HepG2 (cell line): ENCODE results near the gene RAB40C. TPM values are rescaled to one million over a fixed set of nuclear protein-coding genes. Genes with fewer than 3 reads are reported as not detected.

Experiments
- CREBL2 ChIP-seq: sonication (generic); formaldehyde crosslinking; IDR thresholded peaks from 2 replicates; pipeline ENCODE4 v1.8.1; 2023; ENCODE audit warnings: missing genetic modification reagents, mild to moderate bottlenecking, borderline replicate concordance
- KDM5A ChIP-seq: fragments of 200-600 bp; sonication (generic); IDR thresholded peaks from 2 replicates; pipeline ENCODE4 v1.7.0; 2018; ENCODE audit warnings: antibody characterized with exemption, mild to moderate bottlenecking, low read length, borderline replicate concordance
- NFIB ChIP-seq: sonication (generic); formaldehyde crosslinking; IDR thresholded peaks from 2 replicates; pipeline ENCODE4 v1.9.0; 2021; ENCODE audit warnings: missing genetic modification reagents, mild to moderate bottlenecking, borderline replicate concordance
- SNAPC2 ChIP-seq: sonication (generic); formaldehyde crosslinking; IDR thresholded peaks from 2 replicates; pipeline ENCODE4 v1.8.1; 2022; ENCODE audit warnings: mild to moderate bottlenecking, missing genetic modification reagents
- TRIM22 ChIP-seq: fragments of 450-650 bp; IDR thresholded peaks from 2 replicates; pipeline ENCODE4 v1.6.1; 2017
- ZBTB33 ChIP-seq: sonication (generic); formaldehyde crosslinking; IDR thresholded peaks from 2 replicates; pipeline ENCODE4 v1.4.0; 2020; ENCODE audit warnings: missing genetic modification reagents
- ZFYVE20 ChIP-seq: sonication (generic); formaldehyde crosslinking; IDR thresholded peaks from 2 replicates; pipeline ENCODE4 v1.8.0; 2023; ENCODE audit warnings: low read depth, mild to moderate bottlenecking, moderate library complexity, missing genetic modification reagents, borderline replicate concordance
- ZNF101 ChIP-seq: sonication (generic); formaldehyde crosslinking; IDR thresholded peaks from 2 replicates; pipeline ENCODE4 v1.4.0; 2020; ENCODE audit warnings: mild to moderate bottlenecking, low read depth, missing genetic modification reagents, borderline replicate concordance
- ZNF263 ChIP-seq: sonication (generic); formaldehyde crosslinking; IDR thresholded peaks from 2 replicates; pipeline ENCODE4 v1.4.0; 2020; ENCODE audit warnings: missing genetic modification reagents
- ZNF331 ChIP-seq: sonication (generic); formaldehyde crosslinking; IDR thresholded peaks from 2 replicates; pipeline ENCODE4 v1.4.0; 2020; ENCODE audit warnings: missing genetic modification reagents
- ZNF710 ChIP-seq: sonication (generic); formaldehyde crosslinking; IDR thresholded peaks from 2 replicates; pipeline ENCODE4 v1.5.0; 2020; ENCODE audit warnings: mild to moderate bottlenecking, missing genetic modification reagents, borderline replicate concordance
- ZNF749 ChIP-seq: sonication (generic); formaldehyde crosslinking; IDR thresholded peaks from 2 replicates; pipeline ENCODE4 v1.8.0; 2022; ENCODE audit warnings: mild to moderate bottlenecking, missing genetic modification reagents, moderate library complexity, borderline replicate concordance
- polyA plus RNA-seq, 8 experiments: library from polyadenylated mRNA; depleted of rRNA in 3 of 8; stranded (reverse) in 7 of 8; unstranded in 1 of 8; fragments of >200 nt; fragmentation: Illumina TruSeq in 4 of 8; extraction: Trizol in 4 of 8; gene quantifications; 2 replicates each; pipeline versions ENCODE4 v1.2.1 to v1.2.3, GENCODE V29; 2011 to 2016; ENCODE audit warnings: low read depth in 4 of 8, missing spikeins in 1 of 8, mixed read lengths in 1 of 8; ENCODE audit not compliant: insufficient read depth in 1 of 8
- total RNA-seq, 5 experiments: library from RNA; depleted of rRNA; stranded (reverse); fragments of >200 nt; fragmentation: Illumina TruSeq; extraction: Trizol; gene quantifications; 2 replicates each; pipeline ENCODE4 v1.2.3, GENCODE V29; 2016; ENCODE audit warnings: low read depth in 1 of 5
- TF ChIP-seq, protein P1 (sequence below): IDR thresholded peaks from 2 replicates; pipeline ENCODE4 v1.6.1; 2016; ENCODE audit warnings: low read depth
- TF ChIP-seq, protein P2 (sequence below): sonication (generic); formaldehyde crosslinking; IDR thresholded peaks from 2 replicates; pipeline ENCODE4 v1.5.1; 2020; ENCODE audit warnings: mild to moderate bottlenecking, moderate library complexity, missing genetic modification reagents
- TF ChIP-seq, protein P3 (sequence below): sonication (generic); formaldehyde crosslinking; IDR thresholded peaks from 2 replicates; pipeline ENCODE4; 2020; ENCODE audit warnings: missing genetic modification reagents, mild to moderate bottlenecking, borderline replicate concordance

RAB40C gene
- total and polyA plus RNA-seq, 2 of the 13 experiments (the other 11 are each of a cell fraction or from before 2014, with no cell fraction given) = 7.7 to 11.5 TPM

DNA sequence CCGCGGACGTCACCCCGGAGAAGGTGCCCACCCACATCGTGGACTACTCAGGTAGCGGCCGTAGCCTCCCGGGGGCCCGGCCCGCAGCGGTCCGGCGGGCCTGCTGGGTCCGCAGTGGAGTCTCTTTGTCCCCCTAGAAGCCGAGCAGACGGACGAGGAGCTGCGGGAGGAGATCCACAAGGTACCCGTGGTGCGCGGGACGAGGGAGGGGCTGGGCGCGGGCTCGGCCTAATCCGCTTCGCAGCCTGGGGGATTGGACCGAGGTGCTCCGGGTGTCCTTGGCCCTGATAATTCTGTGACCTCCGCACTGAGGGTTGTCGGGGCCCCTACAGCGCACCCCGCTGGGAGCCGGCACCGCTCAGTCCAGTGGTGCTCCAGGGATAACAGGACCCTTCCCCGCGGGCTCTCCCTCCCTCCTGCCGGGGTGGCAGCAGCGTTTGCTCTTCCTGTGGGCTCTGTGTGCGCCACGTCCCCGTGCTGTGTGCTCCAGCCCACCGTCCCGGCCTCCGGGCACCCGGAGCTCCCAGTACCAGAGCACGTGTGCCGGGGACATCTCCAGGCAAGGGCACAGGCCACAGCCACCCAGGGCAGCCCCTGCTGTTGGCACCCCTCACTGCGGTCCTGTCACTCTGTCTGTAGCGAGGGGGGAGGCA, 78.8 kb downstream of the RAB40C start (continued):
- TF ChIP-seq ZBTB33 (CRISPR knock-in tag) = no peak
- 0 out of 2 replicates have a peak, but pooled peaks have one; percentile 31 for TF ChIP-seq ZNF749 (CRISPR knock-in tag)
- TF ChIP-seq, protein P1, sequence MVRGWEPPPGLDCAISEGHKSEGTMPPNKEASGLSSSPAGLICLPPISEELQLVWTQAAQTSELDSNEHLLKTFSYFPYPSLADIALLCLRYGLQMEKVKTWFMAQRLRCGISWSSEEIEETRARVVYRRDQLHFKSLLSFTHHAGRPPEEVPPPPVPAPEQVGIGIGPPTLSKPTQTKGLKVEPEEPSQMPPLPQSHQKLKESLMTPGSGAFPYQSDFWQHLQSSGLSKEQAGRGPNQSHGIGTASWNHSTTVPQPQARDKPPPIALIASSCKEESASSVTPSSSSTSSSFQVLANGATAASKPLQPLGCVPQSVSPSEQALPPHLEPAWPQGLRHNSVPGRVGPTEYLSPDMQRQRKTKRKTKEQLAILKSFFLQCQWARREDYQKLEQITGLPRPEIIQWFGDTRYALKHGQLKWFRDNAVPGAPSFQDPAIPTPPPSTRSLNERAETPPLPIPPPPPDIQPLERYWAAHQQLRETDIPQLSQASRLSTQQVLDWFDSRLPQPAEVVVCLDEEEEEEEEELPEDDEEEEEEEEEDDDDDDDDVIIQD (CRISPR knock-in tag) = no peak
- no peak for TF ChIP-seq ZNF710 (CRISPR knock-in tag)
- no peak for TF ChIP-seq ZNF331 (CRISPR knock-in tag)
- TF ChIP-seq, protein P2, sequence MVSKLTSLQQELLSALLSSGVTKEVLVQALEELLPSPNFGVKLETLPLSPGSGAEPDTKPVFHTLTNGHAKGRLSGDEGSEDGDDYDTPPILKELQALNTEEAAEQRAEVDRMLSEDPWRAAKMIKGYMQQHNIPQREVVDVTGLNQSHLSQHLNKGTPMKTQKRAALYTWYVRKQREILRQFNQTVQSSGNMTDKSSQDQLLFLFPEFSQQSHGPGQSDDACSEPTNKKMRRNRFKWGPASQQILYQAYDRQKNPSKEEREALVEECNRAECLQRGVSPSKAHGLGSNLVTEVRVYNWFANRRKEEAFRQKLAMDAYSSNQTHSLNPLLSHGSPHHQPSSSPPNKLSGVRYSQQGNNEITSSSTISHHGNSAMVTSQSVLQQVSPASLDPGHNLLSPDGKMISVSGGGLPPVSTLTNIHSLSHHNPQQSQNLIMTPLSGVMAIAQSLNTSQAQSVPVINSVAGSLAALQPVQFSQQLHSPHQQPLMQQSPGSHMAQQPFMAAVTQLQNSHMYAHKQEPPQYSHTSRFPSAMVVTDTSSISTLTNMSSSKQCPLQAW (CRISPR knock-in tag) = 0 out of 2 replicates have a peak, but pooled peaks have one; percentile 22
- TF ChIP-seq, protein P3, sequence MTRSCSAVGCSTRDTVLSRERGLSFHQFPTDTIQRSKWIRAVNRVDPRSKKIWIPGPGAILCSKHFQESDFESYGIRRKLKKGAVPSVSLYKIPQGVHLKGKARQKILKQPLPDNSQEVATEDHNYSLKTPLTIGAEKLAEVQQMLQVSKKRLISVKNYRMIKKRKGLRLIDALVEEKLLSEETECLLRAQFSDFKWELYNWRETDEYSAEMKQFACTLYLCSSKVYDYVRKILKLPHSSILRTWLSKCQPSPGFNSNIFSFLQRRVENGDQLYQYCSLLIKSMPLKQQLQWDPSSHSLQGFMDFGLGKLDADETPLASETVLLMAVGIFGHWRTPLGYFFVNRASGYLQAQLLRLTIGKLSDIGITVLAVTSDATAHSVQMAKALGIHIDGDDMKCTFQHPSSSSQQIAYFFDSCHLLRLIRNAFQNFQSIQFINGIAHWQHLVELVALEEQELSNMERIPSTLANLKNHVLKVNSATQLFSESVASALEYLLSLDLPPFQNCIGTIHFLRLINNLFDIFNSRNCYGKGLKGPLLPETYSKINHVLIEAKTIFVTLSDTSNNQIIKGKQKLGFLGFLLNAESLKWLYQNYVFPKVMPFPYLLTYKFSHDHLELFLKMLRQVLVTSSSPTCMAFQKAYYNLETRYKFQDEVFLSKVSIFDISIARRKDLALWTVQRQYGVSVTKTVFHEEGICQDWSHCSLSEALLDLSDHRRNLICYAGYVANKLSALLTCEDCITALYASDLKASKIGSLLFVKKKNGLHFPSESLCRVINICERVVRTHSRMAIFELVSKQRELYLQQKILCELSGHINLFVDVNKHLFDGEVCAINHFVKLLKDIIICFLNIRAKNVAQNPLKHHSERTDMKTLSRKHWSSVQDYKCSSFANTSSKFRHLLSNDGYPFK (CRISPR knock-in tag) = 0 out of 2 replicates have a peak, but pooled peaks have one; percentile 20
- peak; percentile 55; the same call in 1 of the 2 replicates for TF ChIP-seq KDM5A
- 0 out of 2 replicates have a peak, but pooled peaks have one; percentile 64 for TF ChIP-seq NFIB
- peak; percentile 47 for TF ChIP-seq ZNF263 (CRISPR knock-in tag)
- no peak for TF ChIP-seq TRIM22
- TF ChIP-seq CREBL2 (CRISPR knock-in tag) = no peak
- no peak for TF ChIP-seq ZFYVE20
- no peak for TF ChIP-seq ZNF101 (CRISPR knock-in tag)
- TF ChIP-seq SNAPC2 (CRISPR knock-in tag) = no peak
